GM10248 (cell line): ENCODE data around the gene FMNL2.

Experiments used
- CTCF ChIA-PET: fragments of 300-600 bp; sonication (Branson Sonifier 250); formaldehyde crosslinking; extraction: SDS; loops from one replicate; lab custom pipeline; 2021; ENCODE audit warnings: antibody characterized with exemption; lab: Yijun Ruan, JAX
- POLR2A ChIA-PET: fragments of 350-650 bp; sonication (Branson Sonifier 250); formaldehyde crosslinking; extraction: SDS; loops from one replicate; lab custom pipeline; 2020; ENCODE audit warnings: antibody characterized with exemption; lab: Yijun Ruan, JAX
- DNase-seq: peaks from one replicate; pipeline ENCODE4 v3.0.0; 2012; ENCODE audit errors: extremely low spot score
- CTCF ChIP-seq: IDR thresholded peaks from 2 replicates; pipeline ENCODE4 v1.5.1; 2012; ENCODE audit warnings: mild to moderate bottlenecking, low read depth; ENCODE audit errors: extremely low read depth, missing control alignments, control extremely low read depth

Gene FMNL2

GRCh38 chr2:152581360-152581759 is 246.4 kb downstream of the FMNL2 start:
- POLR2A ChIA-PET: no interaction called here
- no peak for TF ChIP-seq CTCF

DNA sequence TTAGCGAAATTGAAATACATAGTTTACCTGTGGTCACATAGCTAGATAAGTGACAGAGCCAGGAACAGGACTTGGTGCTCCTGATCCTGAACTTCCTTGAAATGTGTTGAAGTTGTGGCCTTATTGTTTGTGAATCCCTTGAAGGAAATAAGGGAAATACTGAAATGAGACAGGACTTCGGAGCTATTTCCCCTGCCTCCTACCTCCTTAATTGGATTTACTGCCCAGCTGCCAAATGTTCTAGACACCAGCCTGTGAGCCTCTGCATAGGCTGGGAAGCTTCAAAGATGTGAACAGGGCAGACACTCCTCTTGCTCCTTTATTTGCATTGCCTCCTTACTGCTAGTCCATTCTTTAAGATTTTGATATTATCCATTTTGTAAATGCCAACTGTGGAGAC is 247.1 kb downstream of the FMNL2 start:
- ChIA-PET POLR2A (no interaction called here), CTCF (interaction anchor here (1.1 to 2.4 kb wide), 3 partner anchors 9 to 175 kb away, joined by 3 to 10 read pairs (median 5); no protein-coding TSS in a partner anchor)
- DNase-seq: no peak
- no peak for TF ChIP-seq CTCF

More at GRCh38 chr2:152581360-152581759, 246.4 kb downstream of the FMNL2 start:
- CTCF ChIA-PET: interaction anchor here (0.7 to 1.5 kb wide), 4 partner anchors 10 to 50 kb away, joined by 3 to 5 read pairs (median 3); no protein-coding TSS in a partner anchor
- no peak for DNase-seq

GRCh38 chr2:152583512-152584229 is 248.7 kb downstream of the FMNL2 start:
- POLR2A ChIA-PET: no interaction called here
- TF ChIP-seq CTCF: no peak
- DNase-seq: no peak
- CTCF ChIA-PET: interaction anchor here (1.0 to 2.4 kb wide), 2 partner anchors 10 to 114 kb away, joined by 3 to 10 read pairs; no protein-coding TSS in a partner anchor

DNA sequence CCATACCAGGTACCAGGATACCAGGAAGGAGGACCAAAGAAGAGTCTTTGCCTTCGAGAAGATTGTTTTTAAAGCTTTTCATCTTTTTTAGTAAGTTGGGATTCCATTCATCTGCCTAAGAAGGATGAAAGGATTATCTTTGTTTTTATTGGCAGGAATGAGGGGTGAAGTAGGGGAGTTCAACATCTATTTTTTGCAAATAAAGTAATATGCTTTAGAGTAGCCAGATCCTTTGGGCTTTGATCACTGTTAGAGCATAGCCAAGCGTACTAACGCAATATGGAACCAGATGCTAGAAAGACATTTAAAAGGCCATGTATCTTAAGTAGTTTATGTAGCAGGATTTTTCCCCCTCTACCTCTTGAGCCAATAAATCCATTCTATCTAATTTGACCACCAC is 249.3 kb downstream of the FMNL2 start:
- ChIA-PET POLR2A (no interaction called here), CTCF (interaction anchor here (0.7 to 1.2 kb wide), 2 partner anchors 14 to 34 kb away, joined by 3 to 4 read pairs; no protein-coding TSS in a partner anchor)
- TF ChIP-seq CTCF: no peak
- DNase-seq: no peak

- no peak for DNase-seq
- TF ChIP-seq CTCF: no peak
- CTCF ChIA-PET: interaction anchor here (0.9 to 1.3 kb wide), 3 partner anchors 26 to 53 kb away, joined by 3 read pairs; no protein-coding TSS in a partner anchor
- POLR2A ChIA-PET: no interaction called here
These were observed 251.0 kb downstream of the FMNL2 start for GRCh38 chr2:152585830-152586484.

DNA sequence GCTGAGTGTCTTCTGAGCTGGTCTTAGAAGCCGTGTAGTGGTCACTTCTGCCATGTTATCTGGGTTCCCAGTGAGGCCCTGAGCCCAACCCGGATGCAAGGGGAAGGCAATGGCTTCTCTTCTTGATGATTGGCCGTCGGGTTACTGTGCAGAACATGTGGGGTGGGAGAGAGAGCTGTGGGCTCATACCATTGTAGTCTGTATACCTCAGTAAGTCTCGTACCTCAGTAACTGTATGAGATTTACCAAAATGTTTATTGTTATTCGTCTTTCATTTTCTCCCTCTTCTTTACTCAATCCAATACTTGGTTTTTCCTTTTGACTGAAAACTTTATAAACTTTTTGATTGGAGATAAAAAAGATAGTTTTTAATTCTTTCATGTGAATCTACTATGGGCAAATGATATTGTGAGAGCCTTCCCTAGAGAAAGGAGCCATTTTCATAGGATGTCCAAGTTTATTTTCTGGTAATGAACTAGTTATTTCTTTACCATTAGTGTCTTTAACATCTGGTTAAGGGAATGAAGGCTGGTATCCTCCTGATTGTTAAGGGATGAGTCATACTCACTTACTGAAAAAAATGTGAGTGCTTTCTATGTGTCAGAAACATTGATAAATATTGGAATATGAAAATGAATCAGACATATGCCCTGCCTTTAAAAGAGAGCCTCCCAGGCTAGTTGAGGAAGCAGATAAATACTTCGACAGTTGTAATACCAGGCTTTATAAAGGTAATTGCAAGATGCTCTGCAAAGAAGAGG is 252.4 kb downstream of the FMNL2 start:
- POLR2A ChIA-PET: no interaction called here
- no peak for DNase-seq
- no peak for TF ChIP-seq CTCF
- CTCF ChIA-PET: no interaction called here
